Measurements from ENCODE around the gene CBX2. TPM values are rescaled to one million over a fixed set of nuclear protein-coding genes. Genes with fewer than 3 reads are reported as not detected.

The CBX2 gene
- total RNA-seq, 1 donor from 2014 or later: 4.6 TPM

DNA sequence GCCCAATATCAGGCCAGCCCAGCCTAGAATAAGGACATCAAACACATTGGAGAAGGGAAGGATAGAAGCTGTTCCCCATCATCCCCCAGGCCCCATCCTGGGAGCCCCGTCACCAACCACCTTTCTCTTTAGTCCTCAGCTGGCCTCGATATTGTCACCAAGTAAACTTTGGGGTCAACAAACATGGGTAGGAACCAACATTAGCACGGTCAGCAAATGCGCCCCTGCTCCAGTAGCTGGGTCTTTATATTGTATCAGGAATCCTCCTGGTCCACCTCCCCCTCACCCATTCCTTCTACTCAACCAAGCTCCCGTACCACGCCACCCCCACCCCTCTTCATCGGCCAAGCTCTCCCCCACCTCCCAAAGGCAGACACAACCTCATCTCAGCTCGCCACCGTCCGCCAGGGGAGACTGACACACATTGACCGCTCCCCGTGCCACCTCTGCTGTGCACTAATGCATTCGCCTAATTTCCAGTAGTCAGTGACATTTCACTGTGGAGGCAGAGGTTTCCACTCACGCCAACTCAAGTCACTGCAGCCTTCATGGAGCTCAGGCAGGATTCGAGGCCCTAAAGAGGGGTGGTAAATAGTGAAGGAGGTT lies 20.7 kb upstream of the CBX2 start:
- no peak for DNase-seq (ENCODE audit: low spot score in 2 of 2)
- no peak overlapping the region for H3K4me3 ChIP-seq
- intact Hi-C loops (cut with DNase I): no loop called here
- H3K36me3 ChIP-seq: no peaks in the 10 kb centered on the region
- no peaks in the 10 kb centered on the region for H3K27me3 ChIP-seq
- TF ChIP-seq, protein P1, sequence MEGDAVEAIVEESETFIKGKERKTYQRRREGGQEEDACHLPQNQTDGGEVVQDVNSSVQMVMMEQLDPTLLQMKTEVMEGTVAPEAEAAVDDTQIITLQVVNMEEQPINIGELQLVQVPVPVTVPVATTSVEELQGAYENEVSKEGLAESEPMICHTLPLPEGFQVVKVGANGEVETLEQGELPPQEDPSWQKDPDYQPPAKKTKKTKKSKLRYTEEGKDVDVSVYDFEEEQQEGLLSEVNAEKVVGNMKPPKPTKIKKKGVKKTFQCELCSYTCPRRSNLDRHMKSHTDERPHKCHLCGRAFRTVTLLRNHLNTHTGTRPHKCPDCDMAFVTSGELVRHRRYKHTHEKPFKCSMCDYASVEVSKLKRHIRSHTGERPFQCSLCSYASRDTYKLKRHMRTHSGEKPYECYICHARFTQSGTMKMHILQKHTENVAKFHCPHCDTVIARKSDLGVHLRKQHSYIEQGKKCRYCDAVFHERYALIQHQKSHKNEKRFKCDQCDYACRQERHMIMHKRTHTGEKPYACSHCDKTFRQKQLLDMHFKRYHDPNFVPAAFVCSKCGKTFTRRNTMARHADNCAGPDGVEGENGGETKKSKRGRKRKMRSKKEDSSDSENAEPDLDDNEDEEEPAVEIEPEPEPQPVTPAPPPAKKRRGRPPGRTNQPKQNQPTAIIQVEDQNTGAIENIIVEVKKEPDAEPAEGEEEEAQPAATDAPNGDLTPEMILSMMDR (IDR thresholded peaks at IDR 0.05): no peak
- H3K9me3 ChIP-seq: no peaks in the 10 kb centered on the region
- no peaks in the 10 kb centered on the region for H3K4me1 ChIP-seq
- no peak overlapping the region for H3K27ac ChIP-seq

DNA sequence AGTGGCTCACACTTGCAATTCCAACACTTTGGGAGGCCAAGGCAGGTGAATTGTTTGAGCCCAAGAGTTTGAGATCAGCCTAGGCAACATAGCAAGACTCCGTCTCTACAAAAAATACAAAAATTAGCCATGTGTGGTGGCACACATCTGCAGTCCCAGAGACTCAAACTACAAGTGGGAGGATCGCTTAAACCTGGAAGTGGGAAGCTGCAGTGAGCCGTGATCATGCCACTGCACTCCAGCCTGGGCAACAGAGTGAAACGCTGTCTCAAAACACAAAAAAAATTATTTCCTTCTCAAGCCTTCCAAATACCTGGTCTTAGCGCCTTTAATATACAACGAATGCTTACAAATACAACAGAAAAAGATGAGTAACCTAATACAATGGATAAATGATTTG lies 19.7 kb upstream of the CBX2 start:
- no peaks in the 10 kb centered on the region for H3K27me3 ChIP-seq
- intact Hi-C loops (cut with DNase I): no loop called here
- no peaks in the 10 kb centered on the region for H3K36me3 ChIP-seq
- TF ChIP-seq, protein P1 (IDR thresholded peaks at IDR 0.05): no peak
- H3K9me3 ChIP-seq: no peaks in the 10 kb centered on the region
- no peak overlapping the region for H3K27ac ChIP-seq
- no peak for DNase-seq (ENCODE audit: low spot score in 2 of 2)
- H3K4me3 ChIP-seq: no peak overlapping the region
- H3K4me1 ChIP-seq: no peaks in the 10 kb centered on the region

DNA sequence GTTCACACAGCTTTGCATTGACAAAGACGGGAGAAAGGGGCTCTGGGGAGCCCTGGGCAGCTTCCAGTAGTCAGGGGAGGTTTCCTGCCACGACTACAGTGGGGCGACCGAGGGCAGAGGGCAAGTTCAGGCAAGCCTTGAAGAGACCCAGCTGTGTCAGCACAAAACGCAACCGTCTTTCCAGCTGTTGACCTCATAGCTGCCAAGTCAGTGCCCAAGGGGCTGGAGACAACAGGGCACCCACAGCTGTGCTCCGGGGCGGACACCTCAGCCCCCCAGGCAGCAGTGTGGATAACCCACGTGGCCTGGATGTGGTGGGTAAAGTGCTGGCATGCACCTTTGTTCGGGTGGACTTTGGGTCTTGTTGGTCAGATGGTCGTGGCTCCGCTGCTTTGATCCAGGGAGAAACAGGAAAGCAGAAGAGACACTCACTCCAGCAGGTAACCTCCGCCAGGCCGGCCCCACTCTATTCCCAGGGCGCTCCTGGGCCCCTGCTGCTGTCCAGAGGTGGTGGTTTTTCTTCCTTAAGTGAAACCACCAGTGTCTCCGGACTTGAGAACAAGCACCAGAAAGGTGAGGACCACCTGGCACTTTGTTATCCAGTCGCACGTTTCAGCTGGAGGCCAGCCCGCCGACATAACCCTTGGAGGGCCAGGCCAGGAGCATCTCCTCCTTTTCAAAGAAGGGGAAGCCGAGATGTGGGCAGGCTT lies 17.6 kb upstream of the CBX2 start:
- intact Hi-C loops (cut with DNase I): no loop called here
- no peaks in the 10 kb centered on the region for H3K27me3 ChIP-seq
- H3K27ac ChIP-seq: no peak overlapping the region
- TF ChIP-seq, protein P1 (IDR thresholded peaks at IDR 0.05): no peak
- no peak for DNase-seq (ENCODE audit: low spot score in 2 of 2)
- no peak overlapping the region for H3K4me3 ChIP-seq
- no peaks in the 10 kb centered on the region for H3K4me1 ChIP-seq
- H3K9me3 ChIP-seq: no peaks in the 10 kb centered on the region
- H3K36me3 ChIP-seq: no peaks in the 10 kb centered on the region

DNA sequence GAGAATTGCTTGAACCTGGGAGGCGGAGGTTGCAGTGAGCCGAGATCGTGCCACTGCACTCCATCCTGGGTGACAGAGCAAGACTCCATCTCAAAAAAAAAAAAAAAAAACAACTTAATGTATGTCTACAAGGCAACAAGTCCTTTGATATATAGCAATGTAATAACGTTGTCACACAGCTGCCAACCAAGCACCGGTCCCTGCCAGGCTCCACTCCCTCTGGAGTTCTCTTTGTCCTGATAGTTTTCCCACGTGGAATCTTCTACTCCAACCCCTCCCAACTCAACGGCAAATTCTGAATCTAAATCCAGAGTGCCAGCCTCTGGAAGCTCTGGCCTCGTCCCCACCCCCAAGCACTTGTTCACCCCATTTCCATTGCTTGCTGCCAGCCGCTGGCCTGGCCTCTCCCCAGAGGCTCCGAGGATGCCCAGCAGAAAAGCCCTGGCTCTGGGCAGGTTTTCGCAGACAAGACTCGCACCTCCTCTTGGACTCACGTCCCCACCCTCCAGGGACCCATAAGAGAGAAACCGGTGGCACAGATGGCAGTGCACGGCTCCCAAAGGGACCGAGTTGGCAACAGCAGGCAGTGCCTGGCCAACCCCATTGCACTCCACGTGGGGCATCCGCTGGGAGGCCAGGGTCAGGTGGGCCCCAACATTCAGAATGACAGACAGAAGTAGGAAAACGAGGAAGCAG lies 15.9 kb upstream of the CBX2 start:
- Histone ChIP-seq H3K27ac (no peak overlapping the region), H3K9me3 (no peaks in the 10 kb centered on the region), H3K27me3 (no peaks in the 10 kb centered on the region), H3K4me1 (no peaks in the 10 kb centered on the region), H3K4me3 (no peak overlapping the region), H3K36me3 (no peaks in the 10 kb centered on the region)
- DNase-seq (ENCODE audit: low spot score in 2 of 2): no peak
- intact Hi-C loops (cut with DNase I): no loop called here
- TF ChIP-seq, protein P1 (IDR thresholded peaks at IDR 0.05): no peak

- intact Hi-C loops (cut with DNase I): no loop called here
- H3K4me1 ChIP-seq: no peaks in the 10 kb centered on the region
- no peaks in the 10 kb centered on the region for H3K36me3 ChIP-seq
- no peak overlapping the region for H3K4me3 ChIP-seq
- TF ChIP-seq, protein P1 (IDR thresholded peaks at IDR 0.05): no peak
- H3K27ac ChIP-seq: no peak overlapping the region
- no peaks in the 10 kb centered on the region for H3K27me3 ChIP-seq
- H3K9me3 ChIP-seq: no peaks in the 10 kb centered on the region
- DNase-seq (ENCODE audit: low spot score in 2 of 2): no peak
Measured at GRCh38 chr17:79765708-79766107, 12.2 kb upstream of the CBX2 start.

All from ascending aorta (tissue), 2 donors.